Fibroblast of pulmonary artery (primary cell): Measurements from ENCODE around the gene SLC9A3.

Experiments
- DNase-seq: peaks from one replicate; pipeline ENCODE4 v3.0.0-alpha.2; 2010; ENCODE audit warnings: low read depth
- H3K4me3 ChIP-seq: replicated peaks from 2 replicates; pipeline ENCODE4 v1.5.1; 2011; ENCODE audit warnings: low read depth, mild to moderate bottlenecking, control low read depth, low read length, moderate library complexity
- TF ChIP-seq, protein P1 (sequence below): IDR thresholded peaks from 2 replicates; pipeline ENCODE4 v1.5.1; 2011; ENCODE audit warnings: mild to moderate bottlenecking, control low read depth, low read length, inconsistent platforms; ENCODE audit errors: missing control alignments

Gene SLC9A3

DNA sequence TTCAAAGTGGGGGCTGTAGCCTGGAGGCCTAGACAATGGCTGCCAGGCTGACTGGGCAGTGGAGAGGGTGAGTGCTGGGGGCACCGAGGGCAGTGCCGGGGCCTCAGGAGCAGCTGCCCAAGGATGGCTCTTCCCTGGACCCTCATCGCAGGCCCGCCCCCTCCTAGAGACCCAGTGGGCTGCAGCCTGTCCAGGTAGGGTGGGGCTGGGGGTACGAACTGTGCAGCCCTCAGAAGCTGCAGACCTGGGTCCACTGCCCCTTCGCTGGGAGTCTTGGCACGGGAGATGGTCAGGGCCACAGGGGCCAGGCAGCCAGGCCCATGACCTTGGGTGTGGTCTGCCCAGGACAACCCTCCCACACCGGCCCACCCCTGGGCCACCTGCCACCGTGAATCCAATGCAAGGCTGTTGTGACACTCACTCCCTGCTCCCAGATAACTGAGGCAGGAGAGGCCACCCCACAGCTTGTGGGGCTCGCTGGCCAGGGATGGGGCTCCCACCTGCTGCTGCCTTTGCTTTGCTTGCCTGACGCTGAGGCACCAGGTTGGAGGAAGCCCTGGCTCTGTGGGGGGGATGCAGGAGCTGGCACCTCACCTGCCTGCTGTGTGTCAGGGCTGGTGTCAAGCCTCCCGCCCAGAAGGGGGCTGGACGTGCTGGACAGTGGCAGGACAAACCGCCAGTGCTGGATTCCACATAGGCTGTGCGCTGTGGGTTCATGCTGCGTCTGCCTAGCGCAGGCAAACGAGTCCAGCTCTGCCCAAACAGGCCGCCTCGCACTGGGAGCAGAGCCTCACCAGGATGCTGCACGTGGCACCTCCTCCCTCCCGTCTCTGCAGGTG is 23.1 kb upstream of the SLC9A3 start:
- TF ChIP-seq, protein P1, sequence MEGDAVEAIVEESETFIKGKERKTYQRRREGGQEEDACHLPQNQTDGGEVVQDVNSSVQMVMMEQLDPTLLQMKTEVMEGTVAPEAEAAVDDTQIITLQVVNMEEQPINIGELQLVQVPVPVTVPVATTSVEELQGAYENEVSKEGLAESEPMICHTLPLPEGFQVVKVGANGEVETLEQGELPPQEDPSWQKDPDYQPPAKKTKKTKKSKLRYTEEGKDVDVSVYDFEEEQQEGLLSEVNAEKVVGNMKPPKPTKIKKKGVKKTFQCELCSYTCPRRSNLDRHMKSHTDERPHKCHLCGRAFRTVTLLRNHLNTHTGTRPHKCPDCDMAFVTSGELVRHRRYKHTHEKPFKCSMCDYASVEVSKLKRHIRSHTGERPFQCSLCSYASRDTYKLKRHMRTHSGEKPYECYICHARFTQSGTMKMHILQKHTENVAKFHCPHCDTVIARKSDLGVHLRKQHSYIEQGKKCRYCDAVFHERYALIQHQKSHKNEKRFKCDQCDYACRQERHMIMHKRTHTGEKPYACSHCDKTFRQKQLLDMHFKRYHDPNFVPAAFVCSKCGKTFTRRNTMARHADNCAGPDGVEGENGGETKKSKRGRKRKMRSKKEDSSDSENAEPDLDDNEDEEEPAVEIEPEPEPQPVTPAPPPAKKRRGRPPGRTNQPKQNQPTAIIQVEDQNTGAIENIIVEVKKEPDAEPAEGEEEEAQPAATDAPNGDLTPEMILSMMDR, result no peak
- no peak for DNase-seq
- H3K4me3 ChIP-seq, result no peak overlapping the region

DNA sequence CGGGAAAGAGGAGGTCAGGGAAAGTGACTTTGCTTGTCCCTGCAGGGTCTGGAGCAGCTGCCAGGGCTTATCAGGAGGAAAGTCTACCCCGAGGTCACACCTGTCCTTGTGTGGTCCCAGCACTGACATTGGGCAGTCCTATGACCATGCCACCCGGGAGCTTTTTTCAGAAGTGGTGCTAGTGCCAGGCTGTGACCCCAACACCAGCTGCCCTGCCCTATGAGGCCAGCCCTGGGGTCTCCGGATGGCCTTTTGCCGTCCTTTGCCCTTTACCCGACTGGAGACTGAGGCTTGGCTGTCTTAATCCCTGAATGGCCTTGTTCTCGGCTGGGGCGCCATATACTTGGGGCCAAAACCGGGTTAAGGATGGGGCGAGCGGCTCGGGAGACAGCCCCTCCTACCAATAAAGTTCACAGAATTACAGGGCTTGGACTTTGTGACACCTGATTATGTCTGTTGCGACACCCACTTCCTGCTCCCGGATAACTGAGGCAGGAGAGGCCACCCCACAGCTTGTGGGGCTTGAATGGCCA is 22.2 kb upstream of the SLC9A3 start:
- no peak for DNase-seq
- TF ChIP-seq, protein P1, result no peak

DNA sequence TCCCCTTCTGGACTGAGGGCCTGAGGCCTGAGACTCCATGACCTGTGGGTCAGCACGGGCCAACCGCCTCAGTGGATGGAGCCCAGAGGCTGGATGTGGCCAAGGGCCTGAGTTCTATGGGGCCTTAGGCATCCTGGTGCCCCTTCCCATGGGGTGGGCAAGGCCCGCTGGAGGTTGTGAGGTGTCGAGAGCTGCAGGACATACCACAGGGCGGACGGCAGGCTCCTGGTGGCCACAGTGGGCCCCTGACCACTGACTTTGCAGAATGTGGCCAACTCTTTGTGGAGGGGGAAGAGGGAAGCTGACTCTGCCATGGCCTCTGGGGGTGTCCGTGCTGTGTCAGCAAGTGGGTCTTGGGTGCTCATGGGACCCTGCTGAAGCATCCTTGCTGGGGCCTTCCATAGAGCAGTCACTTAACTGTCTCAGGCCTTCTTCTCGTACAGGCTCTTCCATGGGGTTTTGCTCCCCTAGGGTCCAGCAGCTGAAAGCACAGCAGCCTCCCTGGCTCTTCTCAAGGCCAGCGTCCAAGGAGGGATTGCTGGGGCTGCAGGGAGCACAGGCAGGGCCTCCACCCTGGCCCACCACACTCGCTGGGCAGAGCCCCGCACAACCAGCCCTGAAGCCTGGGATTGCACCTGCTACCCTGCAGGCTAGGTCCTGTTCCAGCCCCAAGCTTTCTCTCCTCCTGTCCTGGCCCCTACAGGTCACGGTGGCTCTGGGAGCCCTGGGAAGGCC is 21.6 kb upstream of the SLC9A3 start:
- DNase-seq, result no peak
- TF ChIP-seq, protein P1, result no peak
- H3K4me3 ChIP-seq, result no peak overlapping the region

More for the DNA sequence above, 22.2 kb upstream of the SLC9A3 start:
- no peak overlapping the region for H3K4me3 ChIP-seq

DNA sequence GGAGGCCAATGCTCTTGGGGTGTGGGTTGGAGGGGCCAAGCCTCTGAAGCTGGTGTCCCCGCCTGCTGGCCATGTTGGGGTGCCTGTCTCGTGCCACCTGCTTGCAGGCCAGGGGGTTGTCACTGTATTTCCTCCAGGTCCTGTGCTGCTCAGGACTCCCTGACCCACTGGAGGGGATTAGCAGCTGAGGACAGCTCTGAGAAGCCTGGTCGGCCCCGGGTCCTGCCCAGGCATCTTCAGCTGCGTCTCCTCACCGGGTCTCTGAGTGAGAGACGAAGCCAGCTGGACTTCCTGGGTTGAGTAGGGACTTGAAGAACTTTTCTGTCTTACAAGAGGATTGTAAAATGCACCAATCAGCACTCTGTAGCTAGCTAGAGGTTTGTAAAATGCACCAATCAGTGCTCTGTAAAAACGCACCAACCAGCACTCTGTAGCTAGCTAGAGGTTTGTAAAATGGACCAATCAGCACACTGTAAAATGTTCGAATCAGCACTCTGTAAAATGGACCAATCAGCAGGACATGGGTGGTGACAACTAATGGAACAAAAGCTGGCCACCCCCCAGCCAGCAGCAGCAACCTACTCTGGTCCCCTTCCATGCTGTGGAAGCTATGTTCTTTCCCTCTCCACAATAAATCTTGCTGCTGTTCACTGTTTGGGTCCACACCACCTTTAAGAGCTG is 20.6 kb upstream of the SLC9A3 start:
- H3K4me3 ChIP-seq, result no peak overlapping the region
- TF ChIP-seq, protein P1, result no peak
- no peak for DNase-seq

DNA sequence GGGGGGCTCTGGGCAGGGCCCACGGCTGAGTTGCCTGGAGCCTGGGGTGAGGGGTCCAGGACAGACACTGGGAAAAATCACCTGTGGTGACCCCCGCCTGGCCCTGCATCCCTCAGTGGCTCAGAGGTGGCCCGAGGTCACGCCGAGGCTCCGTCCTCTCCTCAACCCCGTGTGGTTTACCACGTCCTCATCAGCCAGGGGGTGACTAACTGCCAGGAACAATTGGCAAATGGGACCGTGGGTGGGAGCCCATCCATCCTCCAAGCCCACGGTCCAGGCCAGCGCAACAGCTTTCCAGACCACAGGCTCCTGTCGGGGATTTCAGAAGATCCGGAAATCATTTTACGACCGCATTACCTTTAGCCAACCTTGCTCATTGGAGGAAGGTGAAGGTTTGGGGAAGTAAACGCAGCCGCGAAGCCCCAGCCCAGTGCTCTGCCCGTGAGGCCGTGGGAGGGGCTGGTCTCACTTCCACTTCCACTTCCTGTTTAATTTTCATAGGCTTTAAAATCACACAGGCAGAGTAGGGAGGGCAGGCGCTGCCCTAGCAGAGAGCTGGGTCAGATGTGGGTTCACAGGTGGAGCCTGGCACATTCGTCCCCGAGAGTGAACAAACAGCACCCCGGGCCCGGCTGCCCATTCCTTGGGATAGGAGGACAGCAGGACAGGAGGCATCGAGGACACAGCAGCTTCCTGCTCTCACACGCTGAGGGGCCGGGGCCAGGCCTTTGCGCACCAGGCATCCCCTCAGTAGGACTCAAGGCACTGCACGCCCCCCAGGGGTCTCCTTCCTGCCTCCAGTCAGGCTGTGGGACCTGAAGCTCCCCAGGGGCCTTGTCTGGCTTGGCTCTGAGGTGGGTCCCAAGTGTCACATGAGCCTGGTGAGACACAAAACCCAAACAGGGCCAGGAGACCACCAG is 19.8 kb upstream of the SLC9A3 start:
- H3K4me3 ChIP-seq, result no peak overlapping the region
- DNase-seq, result no peak
- TF ChIP-seq, protein P1, result no peak

DNA sequence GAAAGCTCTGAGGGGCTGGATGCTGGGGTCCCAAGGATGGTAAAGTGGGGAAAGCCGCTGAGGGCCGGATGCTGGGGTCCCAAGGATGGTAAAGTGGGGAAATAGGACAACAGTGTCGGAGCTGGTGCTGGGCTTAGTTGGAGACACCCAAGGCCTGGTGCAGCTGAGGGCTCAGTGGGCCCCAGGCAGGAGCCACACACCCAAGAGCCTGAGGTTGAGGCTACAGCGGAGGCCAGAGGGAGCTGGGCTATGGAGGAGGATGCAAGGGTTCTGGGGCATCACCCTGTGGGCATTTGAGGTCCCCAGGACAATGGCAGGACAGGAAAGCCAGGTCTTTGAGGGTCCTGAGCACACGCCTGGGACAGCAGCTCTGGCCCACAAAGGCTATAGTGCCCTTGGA is 19.1 kb upstream of the SLC9A3 start:
- H3K4me3 ChIP-seq, result no peak overlapping the region
- TF ChIP-seq, protein P1, result no peak
- DNase-seq, result no peak
